IPS-18a (cell line): ENCODE data around the gene GOSR1.
"Not testable (repeated sequence)": the region's sequence is repeated elsewhere in the genome, so short reads cannot be mapped to it uniquely, and the experiment has no call there.

Experiments
- H3K27ac ChIP-seq: one replicate; pipeline ENCODE4 v1.5.1; 2013; ENCODE audit warnings: low read length
- H3K27me3 ChIP-seq: one replicate; pipeline ENCODE4 v1.6.1; 2013; ENCODE audit warnings: mild to moderate bottlenecking, low read length; ENCODE audit not compliant: control insufficient read depth, insufficient read depth
- H3K36me3 ChIP-seq: one replicate; pipeline ENCODE4 v1.6.1; 2013; ENCODE audit warnings: low read depth, low read length; ENCODE audit not compliant: control insufficient read depth
- H3K4me1 ChIP-seq: one replicate; pipeline ENCODE4 v1.6.1; 2013; ENCODE audit warnings: low read depth, low read length; ENCODE audit not compliant: control insufficient read depth
- H3K4me3 ChIP-seq: one replicate; pipeline ENCODE4 v1.5.1; 2013; ENCODE audit warnings: low read length
- H3K9ac ChIP-seq: one replicate; pipeline ENCODE4 v1.6.1; 2013; ENCODE audit warnings: mild to moderate bottlenecking, low read length, moderate library complexity
- H3K9me3 ChIP-seq: one replicate; pipeline ENCODE4 v1.6.1; 2013; ENCODE audit warnings: low read depth, low read length; ENCODE audit not compliant: control insufficient read depth

GOSR1 gene

DNA sequence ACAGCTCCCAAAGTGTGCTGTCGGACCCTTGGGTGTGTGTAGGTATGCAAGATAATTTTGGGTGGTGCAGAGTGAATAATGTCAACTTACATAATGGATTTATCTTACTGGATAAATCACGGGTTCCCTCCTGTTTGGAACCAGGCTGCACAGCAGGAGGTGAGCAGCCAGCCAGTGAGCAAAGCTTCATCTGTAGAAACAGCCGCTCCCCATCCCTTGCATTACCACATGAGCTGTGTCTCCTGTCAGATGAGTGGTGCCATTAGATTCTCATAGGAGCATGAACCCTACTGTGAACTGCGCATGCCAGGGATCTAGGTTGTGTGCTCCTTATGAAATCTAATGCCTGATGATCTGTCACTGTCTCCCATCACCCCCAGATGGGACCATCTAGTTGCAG, 72.0 kb downstream of the GOSR1 start:
- not testable (repeated sequence) for H3K36me3 ChIP-seq, H3K9me3 ChIP-seq, H3K27ac ChIP-seq, H3K9ac ChIP-seq, H3K4me3 ChIP-seq, H3K4me1 ChIP-seq, H3K27me3 ChIP-seq

DNA sequence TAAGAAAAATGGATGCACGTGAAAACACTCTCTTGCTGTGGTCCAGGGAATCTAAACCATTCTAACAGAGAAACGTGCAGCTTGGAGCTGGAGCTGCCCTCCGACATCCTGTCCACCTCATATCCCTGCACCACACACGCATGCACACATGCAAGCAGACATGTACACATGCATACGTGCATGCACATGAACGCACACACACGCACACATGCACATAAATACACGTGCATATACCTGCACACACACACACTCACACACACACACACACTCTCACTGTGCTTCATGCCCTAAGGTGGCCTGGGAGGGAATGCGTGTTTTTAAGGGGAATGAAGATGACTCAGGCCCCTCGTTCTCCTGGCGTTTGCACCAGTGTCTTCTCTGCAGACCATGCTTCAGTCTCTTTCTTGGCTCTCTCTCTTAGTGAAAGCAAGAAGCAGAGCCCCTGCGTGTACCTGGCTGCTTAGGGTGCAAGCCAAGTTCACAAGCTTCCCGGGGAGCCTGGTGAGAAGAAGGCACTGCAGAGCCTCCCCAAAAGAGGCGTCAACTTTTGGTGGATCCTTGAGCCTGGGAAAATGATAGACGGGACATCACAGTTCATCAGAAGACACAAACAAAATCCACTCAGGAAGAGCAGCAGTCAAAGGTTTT, 72.8 kb downstream of the GOSR1 start:
- H3K4me1 ChIP-seq: no peaks in the 10 kb centered on the region

DNA sequence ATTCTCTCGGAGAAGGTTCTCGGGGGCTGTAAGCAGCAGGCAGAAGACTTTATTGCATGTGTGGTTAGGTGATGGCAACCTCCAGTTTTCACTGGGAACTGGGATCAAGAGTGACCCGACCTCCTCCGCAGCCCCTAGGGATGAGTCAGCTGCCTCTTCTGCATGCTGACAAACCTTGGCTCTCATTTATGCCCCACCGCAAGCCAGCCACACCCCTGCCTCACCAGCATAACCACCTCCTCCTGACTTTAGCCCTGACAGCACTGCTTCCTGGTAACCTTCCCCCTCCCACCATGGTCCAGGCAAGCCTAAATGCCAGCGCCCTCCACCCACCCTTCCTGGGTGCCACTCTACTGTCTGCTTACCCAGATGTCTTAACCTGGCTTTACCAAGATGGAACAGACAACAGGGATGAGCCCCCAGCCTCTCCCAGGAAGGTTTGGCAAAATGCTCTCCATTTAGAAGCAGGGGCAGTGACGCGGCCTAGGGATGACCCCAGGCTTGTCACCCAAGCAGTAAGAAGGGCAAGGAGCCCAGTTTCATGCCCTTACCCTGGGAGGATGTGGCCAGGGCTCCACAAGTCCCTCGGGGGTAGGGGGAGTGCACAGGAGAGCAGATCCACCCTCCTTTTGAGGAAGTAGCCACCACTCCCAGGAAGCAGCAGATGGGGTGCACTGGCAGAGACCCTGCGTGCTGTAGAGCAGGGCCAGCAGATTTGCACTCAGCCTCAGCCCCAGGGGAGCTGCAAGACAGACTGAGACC, 73.5 kb downstream of the GOSR1 start:
- Histone ChIP-seq H3K27me3 (no peaks in the 10 kb centered on the region), H3K4me3 (no peak overlapping the region), H3K4me1 (no peaks in the 10 kb centered on the region), H3K9me3 (no peaks in the 10 kb centered on the region), H3K9ac (no peak overlapping the region), H3K27ac (no peak overlapping the region), H3K36me3 (no peaks in the 10 kb centered on the region)

More for the DNA sequence above, 72.8 kb downstream of the GOSR1 start:
- H3K4me3 ChIP-seq: no peak overlapping the region
- H3K27me3 ChIP-seq: no peaks in the 10 kb centered on the region
- no peaks in the 10 kb centered on the region for H3K36me3 ChIP-seq
- H3K9ac ChIP-seq: no peak overlapping the region
- no peak overlapping the region for H3K27ac ChIP-seq
- no peaks in the 10 kb centered on the region for H3K9me3 ChIP-seq

DNA sequence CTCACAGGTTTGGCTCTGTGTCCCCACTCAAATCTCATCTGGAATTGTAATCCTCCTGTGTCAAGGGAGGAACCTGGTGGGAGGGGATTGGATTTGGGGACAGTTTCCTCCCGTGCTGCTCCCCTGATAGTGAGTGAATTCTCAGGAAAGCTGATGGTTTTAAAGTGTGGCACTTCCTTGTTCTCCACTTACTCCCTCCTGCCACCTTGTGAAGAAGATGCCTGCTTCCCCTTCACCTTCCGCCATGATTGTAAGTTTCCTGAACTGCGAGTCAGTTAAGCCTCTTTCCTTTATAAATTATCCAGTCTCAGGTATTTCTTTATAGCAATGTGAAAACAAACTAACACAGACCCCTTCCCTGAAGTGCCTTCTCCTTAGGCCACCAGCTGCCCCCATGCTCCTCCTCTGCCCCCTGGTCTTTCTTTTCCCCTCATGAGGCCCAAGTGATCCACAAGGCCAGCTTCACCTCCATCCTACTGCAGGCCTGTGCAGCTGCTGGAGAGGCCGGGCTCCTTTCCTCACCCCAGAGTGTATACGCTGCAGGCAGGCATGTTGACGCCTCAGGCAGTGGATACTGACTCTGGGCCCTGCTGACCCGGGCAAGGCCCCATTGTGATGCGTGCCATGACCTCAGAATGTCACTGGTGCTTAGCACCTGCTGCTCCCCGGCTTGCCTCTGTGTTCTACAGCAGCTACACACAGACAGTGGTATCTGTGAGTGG, 74.2 kb downstream of the GOSR1 start:
- not testable (repeated sequence) for H3K9me3 ChIP-seq, H3K4me3 ChIP-seq, H3K36me3 ChIP-seq, H3K9ac ChIP-seq, H3K4me1 ChIP-seq, H3K27me3 ChIP-seq, H3K27ac ChIP-seq

DNA sequence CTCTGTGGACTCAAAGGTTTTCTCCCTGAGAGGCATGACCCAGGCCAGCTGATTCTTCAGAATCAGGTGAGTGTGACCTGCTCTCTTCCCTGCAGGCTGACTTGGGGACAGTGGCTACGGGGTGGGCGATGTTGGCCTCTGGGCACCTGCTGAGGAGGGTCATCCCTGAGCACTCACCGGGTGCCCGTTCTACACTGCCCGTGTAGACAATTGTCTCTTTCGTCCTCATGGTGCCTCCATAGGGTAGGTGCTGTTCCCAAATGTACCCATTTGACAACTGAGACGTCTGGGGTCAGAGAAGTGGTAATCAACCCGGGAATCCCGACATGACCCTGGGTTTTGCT, 74.8 kb downstream of the GOSR1 start:
- no peaks in the 10 kb centered on the region for H3K27me3 ChIP-seq
- no peaks in the 10 kb centered on the region for H3K36me3 ChIP-seq
- no peak overlapping the region for H3K4me3 ChIP-seq
- no peak overlapping the region for H3K9ac ChIP-seq
- no peak overlapping the region for H3K27ac ChIP-seq
- no peaks in the 10 kb centered on the region for H3K9me3 ChIP-seq
- H3K4me1 ChIP-seq: no peaks in the 10 kb centered on the region

DNA sequence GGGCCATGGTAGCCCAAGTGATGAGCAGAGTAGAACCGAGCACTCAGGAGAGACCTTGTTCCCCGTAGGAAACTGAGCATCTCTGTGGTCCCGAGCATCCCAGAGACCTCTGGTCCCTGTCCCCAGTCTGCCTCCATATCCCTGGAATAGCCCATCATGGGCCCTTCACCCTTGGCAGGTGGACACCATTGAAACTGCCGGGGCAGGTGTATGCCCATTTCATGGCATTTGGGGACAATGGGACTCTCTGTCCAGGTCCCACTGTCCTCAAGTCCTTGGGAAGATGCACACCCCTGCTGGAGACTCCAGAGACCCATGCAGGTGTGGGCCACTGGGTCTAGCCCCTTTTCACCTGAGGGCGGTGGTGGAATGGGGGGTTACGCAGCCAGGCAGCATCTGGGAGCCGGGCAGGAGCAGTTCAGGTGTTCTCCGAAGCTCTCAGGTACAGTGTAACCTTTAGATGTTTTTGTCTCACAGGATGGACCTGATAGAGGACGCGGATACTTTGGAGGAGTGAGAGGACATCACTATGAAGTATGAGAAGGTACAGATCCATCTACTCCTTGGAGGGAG, 75.9 kb downstream of the GOSR1 start:
- H3K4me1 ChIP-seq: no peaks in the 10 kb centered on the region
- H3K27ac ChIP-seq: no peak overlapping the region
- H3K9ac ChIP-seq: no peak overlapping the region
- no peaks in the 10 kb centered on the region for H3K9me3 ChIP-seq
- no peak overlapping the region for H3K4me3 ChIP-seq
- no peaks in the 10 kb centered on the region for H3K36me3 ChIP-seq
- H3K27me3 ChIP-seq: no peaks in the 10 kb centered on the region

DNA sequence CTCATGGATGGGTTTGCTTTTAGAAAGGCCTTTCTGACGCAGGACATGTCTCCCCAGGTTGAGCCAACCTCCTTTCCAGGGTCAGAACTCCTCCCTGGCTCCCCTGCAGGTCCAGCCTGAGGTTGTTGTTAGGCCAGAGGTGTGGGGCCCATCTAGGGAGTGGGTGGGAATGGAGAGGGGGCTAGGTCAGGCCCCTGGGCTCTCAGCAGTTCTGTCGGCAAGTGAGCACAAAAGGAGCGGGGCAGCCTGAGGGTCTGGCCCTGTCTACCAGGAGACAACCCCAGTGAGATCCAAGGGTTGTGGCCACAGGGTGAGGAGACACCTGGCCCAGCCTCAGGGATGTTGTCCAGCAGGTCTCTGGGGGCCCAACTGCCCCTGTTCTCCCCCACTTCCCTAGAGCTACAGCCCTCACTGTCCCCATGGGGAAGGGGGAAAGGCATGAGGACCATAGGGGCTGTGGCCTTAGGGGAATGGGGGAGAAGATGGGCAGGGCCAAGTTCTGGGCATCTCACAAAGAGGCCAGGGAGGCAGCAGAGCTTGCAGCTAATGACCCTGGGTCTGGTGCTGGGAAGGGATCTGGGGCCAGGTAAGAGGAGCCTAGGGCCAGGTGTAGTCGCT, 76.7 kb downstream of the GOSR1 start:
- H3K9me3 ChIP-seq, H3K27ac ChIP-seq, H3K4me1 ChIP-seq, H3K36me3 ChIP-seq, H3K4me3 ChIP-seq, H3K27me3 ChIP-seq, H3K9ac ChIP-seq: not testable (repeated sequence)

DNA sequence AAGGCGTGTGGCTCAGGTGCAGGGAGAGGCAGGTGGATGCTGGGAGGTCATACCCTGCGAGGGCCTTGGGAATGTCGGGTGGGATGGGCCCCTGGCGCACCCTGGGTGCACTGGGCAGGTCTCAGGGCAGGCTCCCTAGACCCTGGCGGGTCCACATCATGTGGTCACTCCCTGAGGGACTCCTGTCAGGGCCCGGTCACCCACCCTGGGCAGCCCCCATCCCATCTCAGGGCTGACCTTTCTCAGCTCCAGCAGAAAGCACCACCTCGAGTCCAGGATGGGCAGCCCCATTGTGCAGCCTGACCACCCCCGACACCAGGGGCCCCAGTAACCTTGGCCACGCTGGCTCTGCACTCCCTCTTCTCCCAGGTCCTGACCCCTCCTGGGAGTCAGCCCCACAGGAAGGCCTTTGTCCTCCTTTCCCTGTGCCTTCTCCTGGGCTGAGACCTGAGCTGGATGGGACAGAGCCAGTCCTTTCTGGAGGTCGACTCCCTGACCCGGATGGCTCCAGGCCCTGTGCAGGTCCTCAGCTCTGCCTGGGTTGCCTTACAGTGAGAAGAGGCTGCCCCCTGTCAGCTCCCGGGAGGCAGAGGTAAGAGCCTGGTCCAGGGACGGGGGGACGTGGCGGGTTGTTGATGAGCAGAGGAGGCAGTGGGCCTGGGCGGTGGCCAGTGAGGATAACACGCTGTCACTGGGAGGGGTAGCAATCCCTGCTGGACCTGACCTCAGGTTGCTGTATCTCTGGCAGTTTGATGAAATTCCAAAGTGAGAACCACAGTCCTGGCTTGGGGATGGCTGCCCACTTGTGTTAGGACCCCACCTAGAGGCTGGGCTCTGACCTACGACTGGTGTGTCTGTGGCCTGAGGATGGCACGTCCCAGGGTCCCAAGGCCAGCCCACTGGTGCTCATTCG, 77.9 kb downstream of the GOSR1 start:
- Histone ChIP-seq H3K27me3 (no peaks in the 10 kb centered on the region), H3K4me3 (no peak overlapping the region), H3K9me3 (no peaks in the 10 kb centered on the region), H3K36me3 (no peaks in the 10 kb centered on the region), H3K9ac (no peak overlapping the region), H3K4me1 (no peaks in the 10 kb centered on the region), H3K27ac (no peak overlapping the region)

DNA sequence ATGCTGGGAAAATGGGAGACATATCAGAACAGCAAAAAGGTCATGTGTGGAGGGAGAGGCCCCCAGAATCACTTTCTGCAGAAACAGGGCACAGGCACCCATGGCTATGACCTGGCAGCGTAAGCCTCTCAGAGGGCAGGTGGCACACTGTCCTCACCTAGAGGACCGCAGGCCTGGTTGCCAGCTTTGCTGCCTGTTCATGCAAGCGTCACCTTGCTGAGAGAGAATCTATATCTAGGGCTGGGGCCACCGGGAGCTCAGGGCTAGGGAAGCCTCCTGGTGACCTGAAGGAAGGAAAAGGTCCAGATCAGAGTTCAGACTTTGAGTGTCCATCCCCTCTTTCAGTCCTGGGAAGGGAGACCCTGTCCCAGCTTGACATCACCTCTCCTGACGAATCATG, 78.7 kb downstream of the GOSR1 start:
- Histone ChIP-seq H3K36me3 (no peaks in the 10 kb centered on the region), H3K9me3 (no peaks in the 10 kb centered on the region), H3K4me1 (no peaks in the 10 kb centered on the region), H3K4me3 (no peak overlapping the region), H3K9ac (no peak overlapping the region), H3K27ac (no peak overlapping the region), H3K27me3 (no peaks in the 10 kb centered on the region)

DNA sequence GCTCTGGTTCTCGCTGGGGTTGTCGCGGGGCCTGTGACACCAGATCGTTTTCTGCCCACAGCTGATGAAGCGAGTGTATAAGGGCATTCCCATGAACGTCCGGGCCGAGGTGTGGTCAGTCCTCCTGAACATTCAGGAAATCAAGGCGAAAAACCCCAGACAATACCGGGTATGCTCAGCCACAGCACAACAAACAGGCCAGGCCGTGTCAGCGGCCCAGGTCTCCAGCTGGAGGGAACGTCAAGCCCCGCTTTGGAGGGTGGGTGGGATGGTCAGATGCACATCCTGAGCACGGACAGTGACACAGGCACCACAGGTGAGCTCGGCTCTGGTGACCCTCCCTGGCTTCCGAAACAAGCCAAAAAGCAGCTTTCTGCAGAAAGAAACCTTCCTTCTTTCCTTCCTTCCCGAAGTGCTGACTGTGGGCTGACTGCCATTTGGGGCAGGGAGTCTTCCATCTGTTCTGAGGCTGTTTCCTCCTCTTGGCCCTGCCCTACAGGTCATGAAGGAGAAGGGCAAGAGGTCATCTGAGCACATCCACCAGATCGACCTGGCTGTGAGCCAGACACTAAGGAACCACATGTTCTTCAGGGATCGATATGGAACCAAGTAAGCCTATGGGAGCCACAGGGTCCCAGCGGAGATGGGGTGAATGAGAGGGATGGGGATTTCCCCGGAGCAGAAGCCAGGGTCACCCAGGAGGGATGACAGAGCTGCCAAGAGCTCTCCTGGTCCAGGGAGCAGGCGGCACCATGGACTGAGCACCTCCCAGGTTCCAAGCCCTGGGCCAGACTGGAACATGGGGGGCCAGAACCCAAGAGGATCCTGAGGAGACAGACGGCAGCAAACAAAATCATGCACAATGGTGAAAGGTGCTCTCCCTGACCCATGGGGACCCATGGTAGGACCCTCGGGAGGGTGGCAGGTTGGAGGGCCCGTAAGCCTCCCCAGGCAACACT, 79.4 kb downstream of the GOSR1 start:
- no peak overlapping the region for H3K9ac ChIP-seq
- H3K36me3 ChIP-seq: no peaks in the 10 kb centered on the region
- H3K4me1 ChIP-seq: no peaks in the 10 kb centered on the region
- no peaks in the 10 kb centered on the region for H3K9me3 ChIP-seq
- no peak overlapping the region for H3K4me3 ChIP-seq
- no peak overlapping the region for H3K27ac ChIP-seq
- no peaks in the 10 kb centered on the region for H3K27me3 ChIP-seq
